Suprapubic skin (tissue), 4 donors: ENCODE data around the gene CHCHD4. TPM values are rescaled to one million over a fixed set of nuclear protein-coding genes. Genes with fewer than 3 reads are reported as not detected.

ENCODE experiments used
- DNase-seq, 2 donors: peaks; one replicate each; pipeline ENCODE4 v3.0.0-alpha.2; 2019; ENCODE audit warnings: low spot score in 2 of 2
- H3K27ac ChIP-seq: fragments of 200-600 bp; sonication (generic); one replicate; pipeline ENCODE4 v1.5.1; 2019
- H3K27me3 ChIP-seq: fragments of 200-600 bp; sonication (generic); one replicate; pipeline ENCODE4 v1.5.1; 2019
- H3K36me3 ChIP-seq: fragments of 200-600 bp; sonication (generic); one replicate; pipeline ENCODE4 v1.5.1; 2019
- H3K4me1 ChIP-seq: fragments of 200-600 bp; sonication (generic); one replicate; pipeline ENCODE4 v1.5.1; 2019
- H3K4me3 ChIP-seq: fragments of 200-600 bp; sonication (generic); one replicate; pipeline ENCODE4 v1.5.1; 2019; ENCODE audit warnings: mild to moderate bottlenecking
- H3K9me3 ChIP-seq: fragments of 200-600 bp; sonication (generic); one replicate; pipeline ENCODE4 v1.5.1; 2019
- EP300 ChIP-seq: sonication (generic); formaldehyde crosslinking; IDR thresholded peaks from one replicate; pipeline ENCODE4 v1.6.1; 2017; ENCODE audit warnings: antibody characterized with exemption
- POLR2A ChIP-seq, 2 donors: fragments of 450-650 bp; IDR thresholded peaks; one replicate each; pipeline ENCODE4 v1.6.1; 2017; ENCODE audit warnings: antibody characterized with exemption in 2 of 2, mild to moderate bottlenecking in 2 of 2, moderate library complexity in 2 of 2
- POLR2AphosphoS5 ChIP-seq, 3 donors: sonication (generic); formaldehyde crosslinking; IDR thresholded peaks; one replicate each; pipeline ENCODE4 v1.6.1; 2017; ENCODE audit warnings: antibody characterized with exemption in 3 of 3
- WGBS: methylation state at CpG from one replicate; pipeline ENCODE4 v1.1.5; 2018; 5-methylcytosine and 5-hydroxymethylcytosine counted together
- total RNA-seq, 4 donors: library from RNA; depleted of rRNA; stranded (reverse); fragments of >200 nt; gene quantifications; one replicate each; pipeline ENCODE4 v1.1.0, GENCODE V29; 2016
- TF ChIP-seq, protein P1 (sequence below), 2 donors: fragments of 200-600 bp in 1 of 2; fragments of 450-650 bp in 1 of 2; sonication (generic) in 1 of 2; IDR thresholded peaks; one replicate each; pipeline ENCODE4 v1.5.1; 2016 to 2019; ENCODE audit warnings: antibody characterized with exemption in 2 of 2, mild to moderate bottlenecking in 1 of 2, moderate library complexity in 1 of 2

Gene CHCHD4
- total RNA-seq, 4 donors from 2014 or later, result 11.3 to 16.7 (median 12.5) TPM

DNA sequence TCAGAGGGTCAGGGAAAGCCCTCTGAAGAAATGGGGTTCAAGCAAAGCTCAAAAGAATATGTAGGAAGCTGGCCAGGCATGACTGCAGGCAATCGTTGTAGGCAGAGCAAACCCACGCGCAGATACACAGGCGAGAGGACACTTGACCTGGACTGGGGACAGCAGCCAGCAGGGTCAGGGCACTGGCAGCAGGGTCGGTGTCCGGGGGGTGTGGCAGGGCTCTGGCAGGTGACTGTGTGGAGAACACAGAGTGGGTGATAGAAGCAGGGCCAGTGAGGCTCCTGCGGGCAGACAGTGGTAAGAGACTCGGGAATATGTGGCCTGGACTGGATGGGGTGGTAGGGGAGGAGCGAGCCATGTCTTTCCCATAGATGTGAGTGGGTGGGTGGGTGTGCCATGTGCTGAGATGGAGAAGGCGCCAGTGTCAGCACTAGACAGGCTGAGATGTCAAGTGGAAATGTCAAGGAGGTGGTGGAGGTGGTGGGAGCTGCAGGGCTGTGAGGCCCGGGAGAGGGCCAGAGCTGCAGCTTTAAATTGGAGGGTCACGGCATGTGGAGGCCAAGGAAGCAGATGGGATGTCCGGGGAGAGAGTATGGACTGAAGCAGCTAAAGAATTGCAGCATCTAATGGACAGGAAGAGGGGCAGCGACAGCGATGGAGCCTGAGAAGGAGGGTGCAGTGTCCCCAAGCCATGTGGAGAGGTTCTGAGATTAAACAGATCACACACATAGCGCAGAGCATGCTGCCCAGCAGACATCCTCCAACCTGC lies 13.6 kb upstream of the CHCHD4 start:
- Histone ChIP-seq H3K36me3 (peaks cover 80% of the 10 kb centered on the region), H3K9me3 (no peaks in the 10 kb centered on the region), H3K27ac (no peak overlapping the region), H3K27me3 (no peaks in the 10 kb centered on the region), H3K4me1 (peaks cover 35% of the 10 kb centered on the region), H3K4me3 (no peak overlapping the region)
- TF ChIP-seq, protein P1, sequence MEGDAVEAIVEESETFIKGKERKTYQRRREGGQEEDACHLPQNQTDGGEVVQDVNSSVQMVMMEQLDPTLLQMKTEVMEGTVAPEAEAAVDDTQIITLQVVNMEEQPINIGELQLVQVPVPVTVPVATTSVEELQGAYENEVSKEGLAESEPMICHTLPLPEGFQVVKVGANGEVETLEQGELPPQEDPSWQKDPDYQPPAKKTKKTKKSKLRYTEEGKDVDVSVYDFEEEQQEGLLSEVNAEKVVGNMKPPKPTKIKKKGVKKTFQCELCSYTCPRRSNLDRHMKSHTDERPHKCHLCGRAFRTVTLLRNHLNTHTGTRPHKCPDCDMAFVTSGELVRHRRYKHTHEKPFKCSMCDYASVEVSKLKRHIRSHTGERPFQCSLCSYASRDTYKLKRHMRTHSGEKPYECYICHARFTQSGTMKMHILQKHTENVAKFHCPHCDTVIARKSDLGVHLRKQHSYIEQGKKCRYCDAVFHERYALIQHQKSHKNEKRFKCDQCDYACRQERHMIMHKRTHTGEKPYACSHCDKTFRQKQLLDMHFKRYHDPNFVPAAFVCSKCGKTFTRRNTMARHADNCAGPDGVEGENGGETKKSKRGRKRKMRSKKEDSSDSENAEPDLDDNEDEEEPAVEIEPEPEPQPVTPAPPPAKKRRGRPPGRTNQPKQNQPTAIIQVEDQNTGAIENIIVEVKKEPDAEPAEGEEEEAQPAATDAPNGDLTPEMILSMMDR (IDR thresholded peaks at IDR 0.05), result no peak
- no peak for TF ChIP-seq POLR2A (IDR thresholded peaks at IDR 0.05)
- no peak for DNase-seq
- WGBS, result 85% methylated on average over 16 of the region's 16 CpGs

DNA sequence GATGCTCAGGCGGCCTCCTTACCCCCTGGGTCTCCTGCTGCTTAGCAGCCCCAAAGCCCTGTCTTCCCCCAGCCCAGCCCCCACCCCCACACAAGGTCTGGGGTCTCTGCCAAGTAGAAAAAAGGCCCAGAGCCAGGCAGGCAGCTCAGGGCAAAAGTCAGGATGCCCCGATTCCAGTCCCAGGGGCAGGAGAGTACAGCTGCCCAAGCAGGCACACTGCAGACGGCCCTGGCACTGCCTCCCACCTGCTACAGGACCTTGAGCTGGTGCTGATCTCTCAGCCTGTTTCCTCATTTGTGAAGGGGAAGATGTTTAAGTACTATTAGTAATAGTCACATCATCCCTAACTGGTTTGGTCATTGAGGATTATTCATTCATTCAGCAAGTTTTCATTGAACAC lies 12.8 kb upstream of the CHCHD4 start:
- peak overlapping the region; percentile 44 for H3K27ac ChIP-seq
- 20% methylated on average over 1 of the region's 3 CpGs for WGBS
- no peak for DNase-seq
- peaks cover 32% of the 10 kb centered on the region for H3K4me1 ChIP-seq
- H3K9me3 ChIP-seq, result no peaks in the 10 kb centered on the region
- H3K36me3 ChIP-seq, result peaks cover 88% of the 10 kb centered on the region
- no peak for TF ChIP-seq POLR2AphosphoS5 (IDR thresholded peaks at IDR 0.05)
- TF ChIP-seq EP300, result no peak
- TF ChIP-seq, protein P1 (IDR thresholded peaks at IDR 0.05), result no peak
- TF ChIP-seq POLR2A (IDR thresholded peaks at IDR 0.05), result no peak
- H3K4me3 ChIP-seq, result no peak overlapping the region
- no peaks in the 10 kb centered on the region for H3K27me3 ChIP-seq

GRCh38 chr3:14137004-14137403 lies 12.3 kb upstream of the CHCHD4 start:
- Histone ChIP-seq H3K27me3 (no peaks in the 10 kb centered on the region), H3K9me3 (no peaks in the 10 kb centered on the region), H3K27ac (peak overlapping the region; percentile 44), H3K36me3 (peaks cover 90% of the 10 kb centered on the region), H3K4me1 (peaks cover 33% of the 10 kb centered on the region), H3K4me3 (no peak overlapping the region)
- no peak for DNase-seq
- no CpG with 5 or more reads among the region's 3 CpGs for WGBS
- TF ChIP-seq POLR2AphosphoS5 (IDR thresholded peaks at IDR 0.05) (no peak), POLR2A (IDR thresholded peaks at IDR 0.05) (no peak), EP300 (no peak)
- TF ChIP-seq, protein P1 (IDR thresholded peaks at IDR 0.05), result no peak

DNA sequence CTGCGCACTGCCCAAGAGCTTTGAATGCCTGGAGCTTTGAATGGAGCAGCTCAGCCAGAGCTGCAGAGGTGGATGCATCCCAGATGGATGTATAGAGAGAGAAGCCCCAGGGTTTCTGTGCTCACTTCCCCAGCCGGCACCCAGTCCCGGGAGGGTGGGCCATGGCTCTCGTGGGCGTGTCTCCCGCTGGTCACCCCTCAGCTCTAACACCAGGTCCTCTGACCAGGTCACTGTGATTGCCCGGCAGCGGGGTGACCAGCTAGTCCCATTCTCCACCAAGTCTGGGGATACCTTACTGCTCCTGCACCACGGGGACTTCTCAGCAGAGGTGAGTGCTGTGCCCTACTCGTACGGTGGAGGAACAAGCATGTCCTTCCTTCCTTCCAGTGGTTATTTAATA lies 10.9 kb upstream of the CHCHD4 start:
- Histone ChIP-seq H3K36me3 (peaks cover 95% of the 10 kb centered on the region), H3K27ac (no peak overlapping the region), H3K27me3 (no peaks in the 10 kb centered on the region), H3K4me3 (no peak overlapping the region), H3K4me1 (peaks cover 26% of the 10 kb centered on the region), H3K9me3 (no peaks in the 10 kb centered on the region)
- DNase-seq, result no peak
- no peak for TF ChIP-seq POLR2A (IDR thresholded peaks at IDR 0.05)
- TF ChIP-seq POLR2AphosphoS5 (IDR thresholded peaks at IDR 0.05), result no peak
- 97% methylated on average over 10 of the region's 11 CpGs for WGBS

DNA sequence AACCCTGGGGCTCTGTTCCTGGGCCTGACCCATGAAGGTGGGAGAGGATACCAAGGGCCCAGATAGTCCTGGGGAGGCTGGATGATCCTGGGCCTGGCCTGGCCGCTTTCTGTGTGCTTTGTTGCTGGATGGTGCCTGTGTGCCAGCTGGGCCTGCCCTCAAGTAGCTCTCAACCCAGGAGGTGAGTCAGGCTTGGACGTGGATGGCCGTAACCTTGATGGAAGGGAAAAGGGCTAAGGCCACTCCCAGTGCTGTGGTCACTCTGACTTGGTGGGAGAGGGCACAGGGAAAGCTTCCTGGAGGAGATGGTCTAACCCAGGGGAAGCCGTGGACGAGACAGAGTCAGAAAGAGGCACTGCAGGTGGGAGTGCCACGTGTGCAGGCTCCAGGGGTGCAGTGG lies 9.6 kb upstream of the CHCHD4 start:
- 88% methylated on average over 6 of the region's 6 CpGs for WGBS
- H3K36me3 ChIP-seq, result peaks cover 97% of the 10 kb centered on the region

More for the DNA sequence above, 9.6 kb upstream of the CHCHD4 start:
- Histone ChIP-seq H3K4me3 (no peak overlapping the region), H3K27me3 (no peaks in the 10 kb centered on the region), H3K9me3 (no peaks in the 10 kb centered on the region), H3K4me1 (peaks cover 26% of the 10 kb centered on the region), H3K27ac (no peak overlapping the region)
- TF ChIP-seq POLR2A (IDR thresholded peaks at IDR 0.05) (no peak), EP300 (no peak), POLR2AphosphoS5 (IDR thresholded peaks at IDR 0.05) (no peak)
- TF ChIP-seq, protein P1 (IDR thresholded peaks at IDR 0.05), result no peak
- no peak for DNase-seq
